KMS-11 (cell line): Measurements from ENCODE around the gene CENPA.
"Not testable (repeated sequence)": the region's sequence is repeated elsewhere in the genome, so short reads cannot be mapped to it uniquely, and the experiment has no call there.

Experiments
- H2AFZ ChIP-seq: fragments of 200-600 bp; sonication (generic); 2 replicates; pipeline ENCODE4 v1.6.1; 2016; ENCODE audit warnings: antibody characterized with exemption, mixed run types, low read depth
- H3K27ac ChIP-seq: fragments of 200-600 bp; sonication (generic); 2 replicates; pipeline ENCODE4 v1.6.1; 2016; ENCODE audit warnings: mild to moderate bottlenecking, mixed run types
- H3K27me3 ChIP-seq: fragments of 200-600 bp; sonication (generic); 2 replicates; pipeline ENCODE4 v1.6.1; 2017; ENCODE audit warnings: mild to moderate bottlenecking, low read depth, mixed run types, moderate library complexity; ENCODE audit not compliant: insufficient read depth
- H3K36me3 ChIP-seq: fragments of 200-600 bp; sonication (generic); 2 replicates; pipeline ENCODE4 v1.6.1; 2017; ENCODE audit warnings: mild to moderate bottlenecking, mixed run types; ENCODE audit not compliant: insufficient read depth
- H3K4me1 ChIP-seq: fragments of 200-600 bp; sonication (generic); 2 replicates; pipeline ENCODE4 v1.6.1; 2016; ENCODE audit warnings: mild to moderate bottlenecking, low read depth, mixed run types; ENCODE audit not compliant: poor library complexity, severe bottlenecking
- H3K4me2 ChIP-seq: fragments of 200-600 bp; sonication (generic); 2 replicates; pipeline ENCODE4 v1.7.0; 2016; ENCODE audit warnings: mild to moderate bottlenecking, mixed run types
- H3K4me3 ChIP-seq: fragments of 200-600 bp; sonication (generic); IDR thresholded peaks from 2 replicates; pipeline ENCODE4 v1.6.1; 2017; ENCODE audit warnings: low read depth, low read length, mixed read lengths; ENCODE audit not compliant: insufficient read depth
- H3K79me2 ChIP-seq: fragments of 200-600 bp; sonication (generic); 2 replicates; pipeline ENCODE4 v1.6.1; 2016; ENCODE audit warnings: low read depth, mixed run types; ENCODE audit not compliant: insufficient read depth
- H3K9ac ChIP-seq: fragments of 200-600 bp; sonication (generic); 2 replicates; pipeline ENCODE4 v1.6.1; 2016; ENCODE audit warnings: mild to moderate bottlenecking, mixed run types
- H4K20me1 ChIP-seq: fragments of 200-600 bp; sonication (generic); 2 replicates; pipeline ENCODE4 v1.6.1; 2016; ENCODE audit warnings: mild to moderate bottlenecking, mixed run types; ENCODE audit not compliant: insufficient read depth
- TF ChIP-seq, protein P1 (sequence below): fragments of 200-600 bp; sonication (generic); conservative IDR thresholded peaks from 2 replicates; pipeline ENCODE4 v1.6.1; 2017; ENCODE audit warnings: low read depth, mild to moderate bottlenecking, antibody characterized with exemption, low read length, moderate library complexity, mixed read lengths

CENPA gene

GRCh38 chr2:26792720-26793119 lies 6.9 kb downstream of the CENPA start:
- H3K27ac ChIP-seq, result no peak overlapping the region
- H2AFZ ChIP-seq, result no peak overlapping the region
- peaks cover 3% of the 10 kb centered on the region for H3K4me1 ChIP-seq
- H3K9ac ChIP-seq, result no peak overlapping the region
- H3K36me3 ChIP-seq, result peaks cover 7% of the 10 kb centered on the region; the same call in 1 of the 2 replicates
- H3K4me2 ChIP-seq, result no peak overlapping the region
- H3K79me2 ChIP-seq, result peaks cover 39% of the 10 kb centered on the region
- TF ChIP-seq, protein P1, sequence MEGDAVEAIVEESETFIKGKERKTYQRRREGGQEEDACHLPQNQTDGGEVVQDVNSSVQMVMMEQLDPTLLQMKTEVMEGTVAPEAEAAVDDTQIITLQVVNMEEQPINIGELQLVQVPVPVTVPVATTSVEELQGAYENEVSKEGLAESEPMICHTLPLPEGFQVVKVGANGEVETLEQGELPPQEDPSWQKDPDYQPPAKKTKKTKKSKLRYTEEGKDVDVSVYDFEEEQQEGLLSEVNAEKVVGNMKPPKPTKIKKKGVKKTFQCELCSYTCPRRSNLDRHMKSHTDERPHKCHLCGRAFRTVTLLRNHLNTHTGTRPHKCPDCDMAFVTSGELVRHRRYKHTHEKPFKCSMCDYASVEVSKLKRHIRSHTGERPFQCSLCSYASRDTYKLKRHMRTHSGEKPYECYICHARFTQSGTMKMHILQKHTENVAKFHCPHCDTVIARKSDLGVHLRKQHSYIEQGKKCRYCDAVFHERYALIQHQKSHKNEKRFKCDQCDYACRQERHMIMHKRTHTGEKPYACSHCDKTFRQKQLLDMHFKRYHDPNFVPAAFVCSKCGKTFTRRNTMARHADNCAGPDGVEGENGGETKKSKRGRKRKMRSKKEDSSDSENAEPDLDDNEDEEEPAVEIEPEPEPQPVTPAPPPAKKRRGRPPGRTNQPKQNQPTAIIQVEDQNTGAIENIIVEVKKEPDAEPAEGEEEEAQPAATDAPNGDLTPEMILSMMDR, result no peak
- H3K27me3 ChIP-seq, result no peaks in the 10 kb centered on the region
- no peak overlapping the region for H3K4me3 ChIP-seq
- no peaks in the 10 kb centered on the region for H4K20me1 ChIP-seq

- Histone ChIP-seq H3K27me3 (no peaks in the 10 kb centered on the region), H3K4me3 (no peak overlapping the region), H3K36me3 (peaks cover 7% of the 10 kb centered on the region; the same call in 1 of the 2 replicates), H3K4me2 (no peak overlapping the region), H4K20me1 (no peaks in the 10 kb centered on the region), H3K4me1 (no peaks in the 10 kb centered on the region), H3K9ac (no peak overlapping the region), H3K27ac (no peak overlapping the region), H3K79me2 (peaks cover 31% of the 10 kb centered on the region), H2AFZ (no peak overlapping the region)
- TF ChIP-seq, protein P1, result no peak
Measured at GRCh38 chr2:26793518-26793917, 7.7 kb downstream of the CENPA start.

GRCh38 chr2:26795135-26795534 lies 9.3 kb downstream of the CENPA start:
- H3K4me1 ChIP-seq, H2AFZ ChIP-seq, H3K36me3 ChIP-seq, H3K27ac ChIP-seq, H3K27me3 ChIP-seq, H3K4me2 ChIP-seq, H3K9ac ChIP-seq, H4K20me1 ChIP-seq, H3K4me3 ChIP-seq: not testable (repeated sequence)
- H3K79me2 ChIP-seq, result peaks cover 15% of the 10 kb centered on the region

DNA sequence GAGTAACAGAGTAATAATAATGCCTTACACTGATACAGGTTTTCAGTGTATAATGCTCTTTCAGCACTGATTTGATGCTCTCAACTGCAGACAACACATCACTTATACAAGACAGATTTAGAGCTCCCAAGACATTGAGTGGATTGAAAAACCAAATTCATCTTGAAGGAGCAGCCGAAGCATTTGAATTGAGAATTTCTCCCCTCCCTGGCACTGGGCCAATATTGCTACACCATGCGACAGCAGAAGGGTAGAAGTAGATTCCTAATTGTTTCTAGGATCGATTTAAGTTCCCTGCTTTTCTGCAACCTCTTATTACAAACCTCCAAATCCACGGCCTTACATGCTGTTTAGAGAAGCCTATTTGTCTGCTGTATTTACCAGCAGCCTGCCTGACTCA lies 15.5 kb downstream of the CENPA start:
- no peaks in the 10 kb centered on the region for H3K79me2 ChIP-seq

DNA sequence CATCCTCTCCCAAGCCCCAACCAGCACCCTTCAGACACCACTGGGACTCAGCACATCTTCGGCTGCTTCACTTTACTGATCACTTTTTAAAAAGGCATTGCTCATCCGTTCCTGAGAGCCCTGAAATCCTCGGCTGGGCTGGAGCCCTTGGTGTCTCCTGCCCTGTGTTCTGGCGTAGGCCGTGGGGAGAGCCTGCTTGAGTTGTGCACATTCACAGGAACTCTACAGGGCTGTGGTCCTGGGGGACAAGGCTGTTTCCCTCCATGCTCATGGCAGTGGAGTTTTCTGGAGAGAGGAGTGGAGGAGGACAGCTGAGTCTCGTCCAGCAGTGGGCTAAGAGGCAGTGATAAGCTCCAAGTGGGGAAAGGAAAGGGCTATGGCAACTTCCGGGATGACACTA lies 15.9 kb downstream of the CENPA start:
- Histone ChIP-seq H2AFZ (no peak overlapping the region), H3K4me2 (no peak overlapping the region), H3K27ac (no peak overlapping the region), H4K20me1 (no peaks in the 10 kb centered on the region), H3K4me1 (no peaks in the 10 kb centered on the region), H3K79me2 (no peaks in the 10 kb centered on the region), H3K4me3 (no peak overlapping the region), H3K36me3 (no peaks in the 10 kb centered on the region), H3K9ac (no peak overlapping the region), H3K27me3 (no peaks in the 10 kb centered on the region)
- TF ChIP-seq, protein P1, result no peak

More for the DNA sequence above, 15.5 kb downstream of the CENPA start:
- H3K27me3 ChIP-seq, result no peaks in the 10 kb centered on the region
- no peaks in the 10 kb centered on the region for H4K20me1 ChIP-seq
- H3K27ac ChIP-seq, result no peak overlapping the region
- H3K9ac ChIP-seq, result no peak overlapping the region
- H3K4me3 ChIP-seq, result no peak overlapping the region
- no peak overlapping the region for H2AFZ ChIP-seq
- no peaks in the 10 kb centered on the region; the same call in 1 of the 2 replicates for H3K36me3 ChIP-seq
- no peaks in the 10 kb centered on the region for H3K4me1 ChIP-seq
- TF ChIP-seq, protein P1, result no peak
- no peak overlapping the region for H3K4me2 ChIP-seq
